Stimulated activated effector memory CD8-positive, alpha-beta T cell treated with anti-CD3 and anti-CD28 coated beads, Interleukin-12 subunit alpha, Interleukin-12 subunit beta, amount 100 ng/mL, for 72 hours (primary cell): ENCODE data around the gene SLC5A8.

Experiments
- ATAC-seq: fragments of 150-1000 bp; cut with Tn5 transposase; 2 replicates; pipeline ENCODE4 v1.10.0; 2021
- DNase-seq, 2 donors: peaks; one replicate each; pipeline ENCODE4 v3.0.0; 2021 to 2022; ENCODE audit warnings: low spot score in 2 of 2
- H3K27ac Mint-ChIP-seq: one replicate; pipeline ENCODE4 v1.8.0; 2022; ENCODE audit warnings: mild to moderate bottlenecking, mixed read lengths
- H3K36me3 Mint-ChIP-seq: one replicate; pipeline ENCODE4 v1.8.0; 2022; ENCODE audit warnings: mild to moderate bottlenecking, mixed read lengths
- H3K4me1 Mint-ChIP-seq: one replicate; pipeline ENCODE4 v1.8.0; 2022; ENCODE audit warnings: mixed read lengths
- H3K4me3 Mint-ChIP-seq: one replicate; pipeline ENCODE4 v1.8.0; 2022; ENCODE audit warnings: mild to moderate bottlenecking, mixed read lengths
- H3K9me3 Mint-ChIP-seq: one replicate; pipeline ENCODE4 v1.8.0; 2022; ENCODE audit warnings: mixed read lengths

Gene SLC5A8

GRCh38 chr12:101110866-101111265, 99.2 kb downstream of the SLC5A8 start:
- Mint-ChIP-seq H3K27ac (no peak overlapping the region), H3K36me3 (no peaks in the 10 kb centered on the region), H3K4me3 (no peak overlapping the region), H3K9me3 (no peaks in the 10 kb centered on the region), H3K4me1 (no peaks in the 10 kb centered on the region)
- DNase-seq (no peak), ATAC-seq (no peak)

GRCh38 chr12:101108130-101108529, 101.9 kb downstream of the SLC5A8 start:
- no peaks in the 10 kb centered on the region for H3K9me3 Mint-ChIP-seq
- H3K36me3 Mint-ChIP-seq: no peaks in the 10 kb centered on the region
- ATAC-seq (no peak), DNase-seq (no peak)
- H3K4me3 Mint-ChIP-seq: no peak overlapping the region
- H3K4me1 Mint-ChIP-seq: no peaks in the 10 kb centered on the region
- no peak overlapping the region for H3K27ac Mint-ChIP-seq

GRCh38 chr12:101107032-101107763, 102.8 kb downstream of the SLC5A8 start:
- DNase-seq: no peak
- H3K4me1 Mint-ChIP-seq: no peaks in the 10 kb centered on the region
- H3K27ac Mint-ChIP-seq: no peak overlapping the region
- no peak overlapping the region for H3K4me3 Mint-ChIP-seq
- H3K36me3 Mint-ChIP-seq: no peaks in the 10 kb centered on the region
- no peaks in the 10 kb centered on the region for H3K9me3 Mint-ChIP-seq
- no peak for ATAC-seq
